EH (cell line): ENCODE measurements around the gene MAST4.
A peak's percentile ranks its signal among the peaks of the same experiment; 100 is the strongest.

Source experiments
- DNase-seq: peaks from one replicate; pipeline ENCODE4 v3.0.0-alpha.2; 2015; ENCODE audit warnings: low read depth

Gene MAST4

GRCh38 chr5:67188274-67189078 is 592.3 kb downstream of the MAST4 start:
- no peak for DNase-seq

DNA sequence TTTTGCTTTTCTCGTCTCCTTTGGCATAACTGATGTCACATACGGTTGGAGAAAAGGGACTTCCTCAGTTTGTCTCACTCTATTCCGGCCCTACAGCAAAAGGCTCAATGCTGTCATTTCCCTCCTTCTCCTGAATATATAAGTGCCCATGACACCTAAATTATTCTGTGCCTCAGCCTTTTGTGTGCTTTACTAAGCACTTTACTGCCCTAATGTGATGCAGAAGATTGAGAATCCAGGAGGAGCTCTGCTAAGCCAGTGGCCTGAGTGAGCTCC is 592.8 kb downstream of the MAST4 start:
- DNase-seq = no peak

- DNase-seq = no peak
Observed at GRCh38 chr5:67189931-67190330, 593.7 kb downstream of the MAST4 start.

GRCh38 chr5:67190410-67190809 is 594.2 kb downstream of the MAST4 start:
- DNase-seq = no peak

- DNase-seq = peak; percentile 26
Observed at GRCh38 chr5:67190861-67191260, 594.7 kb downstream of the MAST4 start.

DNA sequence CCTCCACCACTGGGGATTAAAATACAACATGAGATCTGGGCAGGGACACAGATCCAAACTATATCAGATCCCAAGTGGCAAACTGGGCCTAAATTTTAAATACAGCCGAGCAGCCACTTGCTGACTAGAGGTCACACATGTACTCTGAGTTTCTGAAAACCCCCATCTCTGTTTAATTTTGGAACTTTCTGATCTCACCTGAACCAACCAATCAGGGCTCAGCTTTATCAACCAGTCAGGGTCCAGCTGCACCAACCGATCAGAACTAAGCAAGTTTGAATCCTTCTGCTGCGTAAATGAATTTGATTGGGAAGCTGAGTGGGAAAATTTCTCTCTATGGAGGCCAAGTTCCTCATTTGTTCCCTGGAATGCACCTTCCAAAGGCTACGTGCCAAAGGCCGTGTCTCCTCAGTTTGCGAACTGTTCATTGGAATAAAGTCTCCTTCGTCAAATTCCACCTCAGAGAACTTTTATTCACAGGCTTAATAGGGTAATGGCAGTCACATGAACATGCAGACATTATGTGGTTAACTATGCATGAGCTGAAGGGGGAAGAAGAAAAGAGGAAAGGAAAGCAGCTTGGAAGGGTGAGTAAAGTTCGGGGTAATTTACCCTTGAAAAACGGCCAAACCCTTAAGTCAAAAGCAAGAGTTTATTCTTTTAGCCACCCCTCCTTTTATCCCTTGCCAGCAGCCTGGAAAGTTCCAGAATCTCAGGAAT is 596.7 kb downstream of the MAST4 start:
- DNase-seq = no peak

DNA sequence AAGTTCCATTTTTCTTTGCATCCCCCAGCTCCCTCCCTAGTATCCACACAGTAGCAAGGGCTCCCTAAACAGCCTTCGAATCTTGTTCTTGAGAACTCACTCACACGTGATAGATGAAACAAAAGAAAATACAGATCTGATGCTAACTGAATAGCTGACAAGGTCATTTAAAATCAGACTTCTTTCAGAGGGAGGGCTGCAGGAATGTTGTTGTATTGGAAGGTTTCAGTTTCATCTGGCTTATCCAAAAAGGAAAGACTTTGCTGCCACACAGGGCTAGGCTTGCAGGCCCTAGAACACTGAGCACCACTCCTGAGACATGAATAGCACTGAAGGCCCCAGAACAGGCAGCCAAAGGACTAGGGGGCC is 597.2 kb downstream of the MAST4 start:
- no peak for DNase-seq

DNA sequence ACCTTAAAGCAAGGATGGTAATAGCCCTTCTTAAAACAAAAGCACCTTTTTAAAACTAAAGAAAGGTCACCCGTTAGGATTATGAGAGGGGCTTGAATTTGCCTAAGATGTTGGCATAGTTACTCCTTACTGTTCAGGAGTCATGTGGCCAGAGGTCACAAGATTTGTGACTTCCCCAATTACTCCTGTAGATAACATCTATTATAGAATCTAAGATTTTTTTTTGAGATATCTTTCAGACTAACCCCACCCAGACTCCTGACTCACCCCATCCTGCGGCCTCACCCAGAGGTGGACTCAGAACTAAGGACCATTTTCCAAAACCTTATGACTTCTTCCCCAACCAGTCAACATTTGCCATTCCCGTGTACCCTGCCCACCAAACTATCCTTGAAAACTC is 598.0 kb downstream of the MAST4 start:
- DNase-seq = no peak

DNA sequence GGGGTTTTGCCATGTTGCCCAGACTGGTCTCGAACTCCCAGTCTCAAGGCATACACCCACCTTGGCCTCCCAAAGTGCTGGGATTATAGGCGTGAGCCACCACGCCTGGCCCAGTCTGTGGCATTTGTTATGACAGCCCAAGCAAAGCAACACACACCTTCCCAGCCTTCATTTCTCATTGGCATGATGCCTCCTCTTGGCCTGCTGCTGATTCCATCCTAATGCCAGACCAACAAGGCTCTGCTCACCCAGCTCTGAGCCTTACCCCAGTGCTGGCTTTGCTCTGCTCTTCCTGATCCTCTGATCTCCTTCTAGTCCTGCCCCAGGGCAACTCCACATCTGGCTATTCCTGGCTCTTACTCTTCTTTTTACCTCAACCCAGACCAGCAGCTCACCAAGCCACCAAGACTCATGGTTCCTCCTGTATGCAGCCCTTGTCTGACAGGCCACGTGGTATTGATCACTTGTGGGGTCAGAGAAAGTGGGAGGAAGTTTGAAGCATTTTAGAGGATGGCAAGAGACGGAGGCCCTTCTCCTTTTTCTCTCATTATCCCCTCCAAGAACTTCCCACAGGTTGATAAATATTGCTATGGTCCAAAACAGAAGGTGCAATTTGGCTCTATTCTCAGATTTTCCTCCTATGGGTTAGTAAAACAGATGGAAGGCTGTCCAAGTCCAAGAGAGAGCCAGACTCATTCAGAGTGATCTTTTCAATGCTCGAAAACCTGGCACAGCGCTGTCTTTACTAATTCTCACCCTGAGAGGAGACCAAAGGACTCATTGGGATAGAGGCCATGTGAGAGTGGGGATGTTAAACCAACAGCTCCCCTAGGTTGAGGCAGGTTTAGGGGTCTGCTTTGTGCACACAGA is 599.4 kb downstream of the MAST4 start:
- no peak for DNase-seq

DNA sequence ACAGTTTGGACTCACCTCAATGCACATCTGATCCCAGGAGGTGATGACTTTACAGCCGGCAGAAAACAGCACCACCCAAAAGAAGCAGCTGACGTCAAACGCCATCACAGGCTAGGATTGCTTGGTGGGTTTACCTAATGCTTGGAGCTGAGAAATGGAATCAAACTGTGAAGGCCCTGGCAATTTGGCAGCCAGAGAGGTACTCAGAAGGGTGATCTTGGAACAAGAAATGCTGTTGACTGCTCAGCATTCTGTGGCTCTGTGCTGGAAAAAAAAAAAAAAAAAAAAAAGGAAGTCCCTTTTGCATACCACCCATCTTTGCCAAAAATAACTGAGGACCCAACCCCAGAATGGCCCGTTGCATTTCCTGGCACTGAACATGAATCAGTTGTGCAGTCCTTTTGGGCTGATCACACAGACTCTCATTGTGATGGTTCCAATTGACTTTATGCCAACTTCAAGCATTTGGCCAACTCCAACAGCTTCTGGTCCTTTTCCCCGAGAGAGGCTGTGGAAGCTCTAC is 600.4 kb downstream of the MAST4 start, which contains the start of gene CD180:
Gene CD180, minus strand, starts transcription at position 263 of the 523 bp plus-strand sequence. Its CDS starts 158 bp downstream, at position 105.
- no peak for DNase-seq

DNA sequence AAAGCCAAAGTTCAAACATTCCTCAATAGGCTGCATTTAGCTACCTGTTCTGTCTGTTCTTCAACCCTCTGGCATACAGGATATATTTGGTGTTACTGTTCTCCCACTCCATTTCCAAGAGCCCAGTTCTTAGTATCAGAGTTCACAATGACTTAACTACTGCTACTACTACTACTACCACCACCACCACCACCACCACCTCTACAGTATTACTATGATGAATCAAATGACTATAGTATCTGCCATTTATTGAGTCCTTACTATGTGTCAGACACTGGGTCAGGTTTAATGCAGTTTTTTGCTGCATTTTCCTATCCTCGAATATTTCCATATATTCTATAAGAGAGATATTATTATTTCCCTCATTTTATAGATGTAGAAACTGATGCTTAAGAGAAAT is 601.3 kb downstream of the MAST4 start:
- no peak for DNase-seq

GRCh38 chr5:67198917-67199316 is 602.7 kb downstream of the MAST4 start:
- no peak for DNase-seq

- no peak for DNase-seq
Observed at GRCh38 chr5:67199859-67200258, 603.7 kb downstream of the MAST4 start.

DNA sequence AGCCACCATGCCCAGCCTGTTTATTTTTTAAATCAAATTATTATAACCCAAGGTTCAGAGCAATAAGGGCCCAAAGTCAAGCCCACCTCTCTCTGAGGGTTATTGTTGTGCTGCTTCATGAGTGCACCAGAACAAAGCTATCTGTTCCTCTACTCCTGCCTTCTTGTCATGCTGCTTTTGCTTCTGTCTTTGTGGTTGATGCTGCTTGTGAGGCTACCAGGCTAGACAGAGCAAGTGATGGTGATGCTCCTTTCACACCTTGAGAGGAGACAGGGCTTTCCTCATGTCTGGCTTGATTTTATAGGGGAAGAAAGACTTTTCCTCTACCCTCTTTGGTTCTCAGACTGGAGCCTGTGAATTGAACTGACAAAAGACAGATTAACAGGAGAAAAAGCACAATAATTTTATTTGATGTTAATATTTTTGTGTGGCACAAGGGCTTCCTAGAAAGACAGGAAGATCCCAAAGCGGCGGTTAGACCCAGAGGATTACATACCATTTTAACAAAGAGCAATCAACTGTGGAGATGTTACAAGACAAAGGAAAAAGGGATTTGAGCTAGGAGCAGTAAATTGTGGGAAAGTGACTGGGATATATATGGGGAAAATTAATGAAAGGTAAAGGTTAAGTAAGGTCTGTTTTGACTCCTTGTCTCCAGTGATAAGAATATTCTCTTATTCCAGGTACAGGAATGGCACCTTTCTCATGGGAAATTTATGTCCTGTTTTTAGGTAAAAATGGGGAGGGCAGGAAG is 604.8 kb downstream of the MAST4 start:
- DNase-seq = no peak

DNA sequence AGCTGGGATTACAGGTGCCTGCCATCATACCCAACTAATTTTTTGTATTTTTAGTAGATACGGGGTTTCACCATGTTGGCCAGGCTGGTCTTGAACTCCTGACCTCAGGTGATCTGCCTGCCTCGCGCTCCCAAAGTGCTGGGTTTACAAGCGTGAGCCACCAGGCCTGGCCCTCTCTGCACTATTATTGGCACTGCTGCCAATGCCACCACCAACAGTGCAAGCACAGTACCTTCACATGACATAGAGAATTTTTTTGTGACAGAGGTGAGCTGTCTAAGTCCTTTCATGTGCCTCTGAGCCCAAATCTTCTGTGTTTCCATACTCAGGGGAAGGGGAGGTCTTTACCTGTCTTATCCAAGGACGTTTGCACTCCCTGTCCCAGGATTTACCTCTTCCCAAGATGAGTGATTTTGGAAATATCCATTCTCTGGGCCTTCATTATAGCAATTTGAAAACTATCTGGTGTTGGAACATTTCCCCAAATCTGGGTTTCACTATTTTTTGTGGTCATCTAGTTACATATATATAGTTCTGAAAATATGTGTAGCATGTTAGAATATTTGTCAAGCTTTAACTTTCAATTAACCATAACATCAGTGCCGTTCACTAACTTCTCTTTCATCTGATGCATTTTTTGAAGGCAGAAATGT is 605.8 kb downstream of the MAST4 start:
- DNase-seq = no peak

DNA sequence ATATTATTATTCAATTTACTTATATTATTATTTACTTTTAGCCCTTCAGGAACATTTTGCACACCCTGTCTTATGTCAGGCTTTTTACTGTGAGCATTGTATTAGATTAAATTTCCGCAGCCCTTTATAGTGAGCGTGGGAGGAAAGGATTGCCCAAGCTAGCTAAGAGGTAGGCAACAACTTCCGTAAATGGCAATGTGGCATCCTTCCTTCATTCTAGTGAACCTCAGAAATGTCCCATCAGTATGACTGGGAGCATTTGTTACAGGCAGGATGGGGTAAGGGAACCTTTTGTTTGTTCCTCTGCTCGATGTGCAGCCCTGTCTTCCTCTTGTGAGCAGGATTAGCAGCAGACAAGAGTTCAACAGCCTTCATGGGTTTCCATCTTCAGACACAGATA is 606.6 kb downstream of the MAST4 start:
- no peak for DNase-seq

GRCh38 chr5:67203701-67204074 is 607.5 kb downstream of the MAST4 start:
- no peak for DNase-seq

GRCh38 chr5:67204821-67205220 is 608.6 kb downstream of the MAST4 start:
- DNase-seq = no peak

DNA sequence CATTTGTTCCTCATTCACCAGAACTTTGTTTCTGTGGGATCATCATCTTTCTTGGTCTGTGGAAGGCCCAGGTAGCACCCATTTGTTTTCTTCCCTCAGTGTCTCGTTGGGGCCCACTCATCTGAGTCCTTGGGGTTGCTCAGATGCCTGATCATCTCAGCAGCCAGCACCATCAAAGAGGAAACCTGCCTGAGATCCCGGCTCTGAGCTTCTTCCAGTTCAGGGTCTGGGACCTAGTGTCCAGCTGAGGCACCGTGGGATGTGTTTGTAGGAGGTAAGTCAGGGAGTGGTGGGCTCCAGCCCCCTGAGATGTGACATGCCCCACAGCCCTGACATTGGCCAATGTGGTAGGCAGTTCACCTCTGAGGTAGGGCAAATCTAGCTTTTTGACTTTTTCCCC is 609.8 kb downstream of the MAST4 start:
- no peak for DNase-seq

GRCh38 chr5:67206461-67206860 is 610.3 kb downstream of the MAST4 start:
- DNase-seq = no peak

- DNase-seq = no peak
Observed at GRCh38 chr5:67206929-67207328, 610.7 kb downstream of the MAST4 start.
